Stimulated activated CD8-positive, alpha-beta memory T cell treated with anti-CD3 and anti-CD28 coated beads, Interleukin-7, amount 100 ng/mL, for 4 hours (primary cell): ENCODE measurements around the gene FAM180A.
"Not testable (repeated sequence)": the region's sequence is repeated elsewhere in the genome, so short reads cannot be mapped to it uniquely, and the experiment has no call there.

Experiments used
- DNase-seq, 2 donors: peaks; one replicate each; pipeline ENCODE4 v3.0.0-alpha.2; 2020; ENCODE audit warnings: low read depth in 2 of 2

FAM180A gene

DNA sequence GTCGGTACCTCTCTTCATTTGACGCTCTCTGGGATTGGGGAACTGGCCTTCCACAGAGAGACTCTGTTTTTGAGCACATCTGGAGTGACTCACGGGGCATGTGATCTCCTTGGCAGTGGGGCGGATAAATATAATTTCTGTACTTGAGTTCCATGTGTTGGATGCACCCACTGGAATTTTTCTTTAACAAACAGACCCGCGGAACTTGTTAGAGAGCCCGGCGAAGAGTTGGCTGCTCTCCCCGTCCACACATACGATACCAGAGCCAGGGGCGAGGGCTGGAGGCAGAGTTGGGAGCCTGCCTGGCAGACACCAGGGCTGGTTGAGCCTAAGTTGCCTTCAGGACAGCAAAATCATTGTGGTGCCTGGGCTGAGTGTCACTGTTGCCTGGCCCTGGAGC, at the start of gene FAM180A:
Gene FAM180A, minus strand, starts transcription at position 44 of the 400 bp plus-strand sequence. CDS start 233 bp downstream, outside the sequence.
- no peak for DNase-seq

GRCh38 chr7:135798095-135798494, 49.5 kb upstream of the FAM180A start:
- DNase-seq: no peak

GRCh38 chr7:135795846-135796570, 47.4 kb upstream of the FAM180A start:
- no peak for DNase-seq

DNA sequence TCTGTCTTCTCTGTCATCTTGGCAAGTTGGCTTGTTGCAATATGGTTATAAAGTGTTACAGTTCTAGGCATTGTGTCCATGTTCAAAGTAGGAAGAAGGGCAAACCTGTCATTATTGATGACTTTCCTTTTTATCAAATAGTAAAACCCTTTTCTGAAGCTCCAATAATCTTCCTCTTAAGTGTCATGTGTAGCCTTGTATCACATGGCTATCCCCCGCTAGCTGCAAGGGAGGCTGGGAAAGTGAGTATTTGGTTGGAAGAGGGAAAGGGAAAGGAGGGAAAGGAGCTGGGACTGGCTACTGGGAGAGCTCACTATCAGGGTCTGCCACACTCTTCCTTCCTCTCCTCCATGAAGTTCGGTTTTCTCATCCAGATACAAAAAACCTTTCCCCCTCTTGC, 45.2 kb upstream of the FAM180A start:
- DNase-seq: no peak

- DNase-seq: no peak
Observed at GRCh38 chr7:135792866-135793265, 44.3 kb upstream of the FAM180A start.

DNA sequence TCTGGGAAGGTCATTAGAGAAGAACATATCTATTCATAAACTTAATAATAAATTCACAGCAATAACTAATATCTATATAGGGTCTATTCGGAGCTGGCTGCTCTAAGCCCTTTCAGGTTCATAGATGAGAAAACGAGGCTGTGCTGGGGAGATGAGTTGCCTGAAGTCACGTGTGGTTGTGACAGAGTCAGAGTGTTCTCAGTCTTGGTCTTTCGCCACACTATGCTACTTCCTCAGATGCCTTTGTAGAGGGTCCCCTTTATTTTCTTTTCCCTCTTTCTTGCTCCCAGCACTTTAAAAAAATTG, 43.7 kb upstream of the FAM180A start:
- DNase-seq: no peak

DNA sequence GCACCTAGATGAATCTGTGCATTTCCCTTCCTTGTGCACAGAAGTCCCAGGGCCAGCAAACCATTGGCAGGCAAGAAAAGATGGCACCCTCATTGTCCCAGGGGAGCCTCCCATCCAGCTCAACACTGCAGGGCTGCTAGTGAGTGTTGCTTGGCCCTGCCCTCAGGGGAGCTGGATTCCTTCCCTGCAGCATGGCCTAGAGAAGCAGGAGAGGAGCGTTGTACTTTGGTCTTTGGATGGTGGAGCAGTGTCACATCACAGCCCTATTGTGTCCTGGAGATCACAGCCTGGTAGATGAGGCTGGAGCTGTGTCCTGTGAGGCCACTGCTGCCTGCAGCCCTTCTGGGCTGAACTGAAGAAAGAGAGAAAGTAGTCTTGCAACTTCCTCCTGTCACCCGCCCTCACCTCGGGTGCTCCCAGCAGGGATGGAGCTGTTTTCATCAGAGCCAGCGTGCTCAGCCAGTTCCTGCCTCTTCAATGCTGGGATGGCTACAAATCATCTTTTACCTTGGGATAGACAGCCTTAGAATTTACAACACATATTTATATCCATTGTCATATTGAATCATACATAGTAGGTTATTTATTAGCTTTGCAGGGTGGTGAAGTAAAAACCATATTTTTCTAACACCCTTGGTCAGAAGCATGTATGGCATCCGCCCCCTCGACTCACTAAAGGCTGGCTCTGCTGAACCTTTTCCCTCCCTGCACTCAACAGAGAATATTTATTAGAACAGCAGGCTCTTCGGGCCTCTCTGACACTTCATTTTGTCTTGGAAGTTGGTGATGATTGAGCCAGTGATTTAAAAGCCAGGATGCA, 43.1 kb upstream of the FAM180A start:
- DNase-seq: no peak

GRCh38 chr7:135790371-135790977, 41.9 kb upstream of the FAM180A start:
- DNase-seq: no peak

DNA sequence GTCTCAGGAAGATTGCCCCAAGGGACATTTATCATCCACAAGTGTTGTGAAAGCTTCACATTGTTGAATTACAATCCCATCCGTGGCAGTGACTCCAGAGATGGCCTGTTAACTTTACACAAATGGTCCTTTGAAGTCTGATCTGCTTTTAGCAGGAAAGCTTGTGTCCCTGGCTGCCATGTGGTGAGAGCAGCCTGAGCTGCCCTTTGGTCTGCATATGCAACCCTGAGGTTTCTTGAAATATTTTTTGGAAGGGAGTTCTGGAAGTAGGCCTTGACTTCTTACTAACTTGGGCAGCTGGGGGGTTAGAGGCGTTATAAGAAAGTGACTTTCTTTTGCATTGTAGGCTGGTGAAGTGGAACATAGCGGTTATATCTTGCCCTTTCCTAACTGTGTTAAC, 41.3 kb upstream of the FAM180A start:
- DNase-seq: no peak

DNA sequence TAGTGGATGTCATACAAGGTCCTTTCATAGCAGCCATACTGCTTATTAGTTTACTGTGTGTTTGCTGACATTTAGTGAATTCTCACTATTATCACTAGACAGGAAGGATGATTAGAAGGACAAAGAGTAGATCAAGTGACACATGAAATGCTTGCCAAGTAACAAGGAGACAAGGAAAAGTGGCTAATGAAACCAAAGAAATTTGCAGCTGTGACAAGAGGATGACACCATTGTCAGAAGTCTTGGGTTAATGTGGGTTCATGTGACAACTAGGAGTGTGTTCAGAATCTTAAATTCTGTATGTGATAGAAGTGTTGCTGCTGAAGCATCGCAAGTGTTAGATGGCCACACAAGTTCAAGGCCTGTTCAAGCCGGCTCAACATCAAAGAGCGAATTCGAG, 40.8 kb upstream of the FAM180A start:
- DNase-seq: no peak

DNA sequence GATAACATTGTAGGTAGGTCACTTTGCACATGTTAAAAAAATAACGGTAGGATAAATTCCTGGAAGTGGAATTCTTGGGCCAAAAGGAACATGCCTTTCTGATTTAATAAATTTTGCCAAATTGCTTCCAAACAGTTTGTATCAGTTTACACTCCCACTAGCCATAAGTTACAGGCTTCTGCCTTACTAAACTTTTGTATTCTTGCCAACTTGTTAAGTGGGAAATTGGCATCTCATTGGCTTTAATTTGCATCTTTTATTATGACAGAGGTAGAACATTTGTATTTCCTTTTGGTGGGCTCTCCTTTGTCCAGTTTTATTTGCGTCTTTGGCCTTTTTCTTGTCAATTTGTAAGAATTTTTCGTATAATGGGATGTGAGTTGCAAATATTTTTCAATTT, 38.3 kb upstream of the FAM180A start:
- no peak for DNase-seq

DNA sequence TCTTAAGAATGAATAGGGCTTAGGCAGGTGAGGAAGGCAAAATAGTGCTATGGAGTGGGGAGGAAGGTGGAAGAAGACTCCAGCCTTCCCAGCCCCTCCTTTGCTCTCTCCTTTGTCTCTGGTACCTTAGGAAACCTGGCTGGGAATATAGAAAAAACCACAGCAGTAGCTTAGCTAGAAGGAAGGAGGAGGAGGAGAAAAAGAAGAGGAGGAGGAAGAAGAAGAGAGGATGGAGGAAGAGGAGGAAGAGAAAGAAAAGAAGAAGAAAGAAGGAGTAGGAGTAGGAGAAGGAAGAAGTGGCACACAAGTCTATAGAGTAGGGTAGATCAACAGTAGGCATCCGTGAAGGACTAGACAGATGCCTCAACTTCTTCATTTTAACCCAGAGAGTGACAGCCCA, 36.5 kb upstream of the FAM180A start:
- DNase-seq: no peak

DNA sequence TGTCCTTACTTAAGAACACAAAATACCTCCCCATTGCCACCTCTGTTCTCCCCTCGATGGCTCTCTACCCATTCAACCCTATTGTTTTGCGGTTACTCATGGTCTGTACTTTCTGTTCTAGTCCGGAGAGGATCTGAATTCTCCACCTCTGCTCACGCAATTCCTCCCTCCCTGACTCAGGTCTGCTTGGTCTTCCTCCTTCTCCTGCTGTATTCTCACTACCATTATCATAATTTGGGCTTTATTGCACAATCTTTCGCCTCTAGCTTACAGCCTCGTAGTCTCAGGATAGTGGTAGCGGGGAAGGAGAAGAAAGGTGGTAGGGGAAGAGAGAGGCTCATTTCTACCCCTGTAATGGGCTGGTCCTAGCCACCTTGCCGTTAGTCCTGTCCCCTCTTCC, 35.4 kb upstream of the FAM180A start:
- no peak for DNase-seq

- no peak for DNase-seq
Observed at GRCh38 chr7:135782801-135783200, 34.2 kb upstream of the FAM180A start.

DNA sequence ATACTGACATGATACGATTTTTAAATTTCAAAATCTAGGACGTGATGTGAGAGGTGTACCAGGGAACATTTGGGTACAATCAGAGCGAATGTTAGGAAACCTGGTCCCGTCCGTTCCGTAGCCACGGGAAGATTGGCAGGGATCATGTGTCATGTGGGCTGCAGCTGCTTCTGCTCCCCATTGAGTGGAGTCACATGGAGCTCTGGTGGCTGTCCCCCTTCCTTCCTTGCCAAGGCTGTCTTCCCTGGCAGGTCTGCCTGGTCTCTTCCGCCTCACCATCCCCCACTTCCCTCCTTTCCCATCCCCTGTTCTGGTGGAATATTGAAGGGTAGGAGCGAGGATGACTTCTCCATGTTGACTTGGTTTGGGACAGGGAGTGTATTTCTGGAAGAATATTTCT, 33.8 kb upstream of the FAM180A start:
- DNase-seq: no peak

DNA sequence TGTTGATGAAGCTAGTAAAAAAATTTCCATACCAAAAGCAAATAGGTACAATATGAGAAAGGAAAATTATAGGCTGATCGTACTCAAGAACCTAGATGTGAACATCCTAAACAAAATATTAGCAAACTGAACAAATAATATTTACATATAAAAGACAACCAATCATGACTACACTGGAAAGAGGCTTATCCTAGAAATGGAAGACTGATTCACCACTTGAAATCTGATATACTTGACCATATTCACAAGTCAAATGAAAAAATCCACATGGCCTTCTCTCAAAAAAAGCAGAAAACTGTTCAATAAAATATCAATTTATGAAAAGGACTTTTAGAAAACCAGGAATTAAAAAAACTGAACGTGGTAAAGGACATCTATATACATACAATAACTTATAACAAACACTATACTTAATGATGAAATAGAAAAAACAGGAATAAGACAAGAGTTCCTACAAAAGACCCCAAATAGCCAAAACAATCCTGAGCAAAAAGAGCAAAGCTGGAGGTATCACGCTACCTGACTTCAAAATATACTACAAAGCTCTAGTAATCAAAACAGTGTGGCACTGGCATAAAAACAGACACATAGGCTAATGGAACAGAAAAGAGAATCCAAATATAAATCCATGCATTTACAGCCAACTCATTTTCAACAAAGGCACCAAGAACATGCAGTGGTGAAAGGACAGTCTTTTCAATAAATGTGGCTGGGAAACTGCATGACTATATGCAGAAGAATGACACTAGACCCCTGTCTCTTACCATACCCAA, 29.2 kb upstream of the FAM180A start:
- DNase-seq: no peak

- DNase-seq: not testable (repeated sequence)
Observed at GRCh38 chr7:135775915-135776314, 27.3 kb upstream of the FAM180A start.

GRCh38 chr7:135775230-135775629, 26.6 kb upstream of the FAM180A start:
- no peak for DNase-seq

- no peak for DNase-seq
Observed at GRCh38 chr7:135774284-135774683, 25.7 kb upstream of the FAM180A start.

DNA sequence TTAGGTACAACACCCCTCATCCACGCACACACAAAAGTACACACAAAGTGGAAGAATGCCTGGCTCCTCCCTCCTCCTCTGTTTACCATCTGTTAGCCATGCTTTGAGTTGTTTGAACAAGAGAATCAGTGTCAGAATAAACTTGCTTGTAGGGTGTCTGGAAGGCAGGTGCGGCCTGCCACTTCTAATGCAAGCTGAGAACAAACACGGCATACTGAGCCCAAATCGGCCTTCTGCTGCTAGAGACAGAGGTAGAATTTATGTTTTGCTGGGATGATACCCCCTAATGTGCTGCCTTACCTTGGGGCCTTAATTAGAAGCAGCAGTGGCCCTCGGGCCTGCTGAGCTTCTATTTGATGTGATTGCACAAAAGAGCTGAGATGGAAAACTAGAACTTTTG, 24.9 kb upstream of the FAM180A start:
- no peak for DNase-seq

DNA sequence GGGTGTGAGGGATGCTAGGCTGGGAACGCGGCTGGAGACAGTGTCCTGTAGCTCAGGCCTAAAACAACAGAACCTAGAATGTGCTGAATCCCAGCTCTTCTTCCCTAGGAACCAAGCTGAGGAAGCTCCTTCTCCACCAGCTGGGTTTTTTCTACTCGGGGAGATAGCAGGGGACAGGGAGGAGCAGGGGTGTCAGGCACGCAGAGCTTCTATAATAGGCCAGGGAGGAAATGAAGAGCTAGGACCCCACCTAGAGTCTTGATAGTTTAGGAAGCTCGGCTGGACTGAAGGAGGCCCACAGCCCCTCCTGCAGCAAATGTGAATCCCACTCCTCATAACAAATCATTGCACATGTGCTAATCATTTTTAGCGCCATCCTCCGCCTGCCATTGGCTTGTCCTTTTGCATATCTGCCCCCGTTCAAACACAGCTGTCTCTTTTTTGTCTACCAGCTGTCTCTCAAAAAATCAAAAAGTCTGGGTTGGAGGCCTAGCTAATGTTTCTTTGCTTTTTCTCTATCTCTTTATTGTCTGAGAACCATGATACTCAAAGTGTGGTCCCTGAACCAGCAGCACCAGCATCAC, 24.1 kb upstream of the FAM180A start:
- no peak for DNase-seq
